GM18498 (cell line): ENCODE data around the gene KLHDC7B.
"Not testable (repeated sequence)": the region's sequence is repeated elsewhere in the genome, so short reads cannot be mapped to it uniquely, and the experiment has no call there.

Source experiments
- ATAC-seq: cut with Tn5 transposase; IDR thresholded peaks from one replicate; pipeline ENCODE4 v1.9.1; 2021; ENCODE audit warnings: mild to moderate bottlenecking, moderate library complexity; ENCODE audit not compliant: unreplicated experiment

The KLHDC7B gene

DNA sequence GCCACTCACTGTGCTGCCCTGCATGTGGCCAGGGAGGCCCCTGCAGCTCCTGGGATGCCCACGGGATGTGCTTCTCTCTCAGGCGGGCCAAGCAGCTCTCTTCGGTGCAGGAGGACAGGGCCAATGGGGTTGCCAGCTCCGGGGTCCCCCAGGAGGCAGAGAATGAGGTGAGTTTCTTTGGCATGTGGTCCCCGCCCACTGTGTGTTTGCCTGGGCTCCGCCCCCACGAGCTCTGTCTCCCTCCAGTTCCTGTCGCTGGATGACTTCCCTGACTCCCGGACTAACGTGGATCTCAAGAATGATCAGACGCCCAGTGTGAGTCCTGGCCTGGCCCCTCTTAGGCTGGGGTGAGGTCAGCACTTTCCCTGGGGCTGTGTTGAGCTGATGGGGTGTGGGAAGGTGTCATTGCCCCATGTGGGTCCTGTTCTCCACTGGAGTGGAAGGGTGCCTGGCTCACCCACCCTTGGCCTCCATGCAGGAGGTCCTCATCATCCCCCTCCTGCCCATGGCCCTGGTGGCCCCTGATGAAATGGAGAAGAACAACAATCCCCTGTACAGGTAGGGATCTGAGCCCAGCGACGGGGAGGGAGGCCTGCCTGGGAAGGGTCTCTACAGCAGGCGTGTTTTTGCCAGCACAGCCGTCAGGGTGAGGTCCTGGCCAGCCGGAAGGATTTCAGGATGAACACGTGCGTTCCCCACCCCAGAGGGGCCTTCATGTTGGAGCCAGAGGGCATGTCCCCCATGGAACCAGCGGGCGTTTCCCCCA is 28.0 kb upstream of the KLHDC7B start:
- ATAC-seq = no peak

DNA sequence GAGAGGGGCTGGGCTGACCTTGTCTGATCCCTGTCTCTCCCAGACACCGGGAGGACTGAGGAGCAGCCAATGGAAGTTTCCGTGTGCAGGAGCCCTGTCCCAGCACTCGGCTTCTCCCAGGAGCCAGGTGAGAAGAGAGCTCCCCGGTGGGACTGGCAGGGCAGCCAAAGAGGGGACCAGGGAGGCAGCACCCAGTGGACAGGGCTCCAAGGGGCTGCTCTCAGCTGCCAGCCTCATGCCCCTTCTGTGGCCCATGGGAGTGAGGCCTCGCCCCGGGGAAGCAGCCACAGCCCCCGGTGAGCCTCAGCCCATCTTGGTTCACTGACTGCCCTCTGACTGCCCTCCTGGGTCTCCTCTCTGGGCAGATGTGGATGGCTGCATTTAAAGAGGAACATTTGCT is 27.1 kb upstream of the KLHDC7B start:
- no peak for ATAC-seq

DNA sequence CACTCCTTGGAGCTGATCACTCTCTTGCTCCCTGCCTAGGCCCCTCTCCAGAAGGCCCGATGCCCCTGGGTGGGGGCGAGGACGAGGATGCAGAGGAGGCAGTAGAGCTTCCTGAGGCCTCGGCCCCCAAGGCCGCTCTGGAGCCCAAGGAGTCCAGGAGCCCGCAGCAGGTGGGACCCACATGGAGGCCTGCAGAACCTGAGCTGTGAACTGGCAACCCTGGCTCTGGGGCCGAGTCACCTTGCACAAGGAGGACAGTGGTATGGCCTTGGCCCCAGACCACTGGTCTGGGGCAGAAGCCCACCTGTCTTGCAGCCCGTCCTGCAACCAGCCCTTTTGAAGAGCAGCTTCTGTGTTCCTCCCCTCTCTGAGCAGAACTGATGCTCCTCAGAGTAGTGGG is 26.5 kb upstream of the KLHDC7B start:
- ATAC-seq = no peak

DNA sequence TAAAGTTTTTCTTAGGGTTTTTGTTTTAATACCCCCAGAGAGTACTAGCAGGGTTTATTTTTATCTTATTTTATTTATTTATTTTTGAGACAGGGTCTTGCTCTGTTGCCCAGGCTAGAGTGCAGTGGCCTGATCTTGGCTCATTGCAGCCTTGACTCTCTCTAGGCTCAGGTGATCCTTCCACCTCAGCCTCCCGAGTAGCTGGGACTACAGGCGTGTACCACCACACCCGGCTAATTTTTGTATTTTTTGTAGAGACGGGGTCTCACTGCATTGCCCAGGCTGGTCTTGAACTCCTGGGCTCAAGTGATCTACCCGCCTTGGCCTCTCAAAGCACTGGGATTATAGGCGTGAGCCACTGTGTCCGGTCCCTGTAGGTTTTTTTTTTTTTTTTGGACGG is 25.5 kb upstream of the KLHDC7B start:
- not testable (repeated sequence) for ATAC-seq

DNA sequence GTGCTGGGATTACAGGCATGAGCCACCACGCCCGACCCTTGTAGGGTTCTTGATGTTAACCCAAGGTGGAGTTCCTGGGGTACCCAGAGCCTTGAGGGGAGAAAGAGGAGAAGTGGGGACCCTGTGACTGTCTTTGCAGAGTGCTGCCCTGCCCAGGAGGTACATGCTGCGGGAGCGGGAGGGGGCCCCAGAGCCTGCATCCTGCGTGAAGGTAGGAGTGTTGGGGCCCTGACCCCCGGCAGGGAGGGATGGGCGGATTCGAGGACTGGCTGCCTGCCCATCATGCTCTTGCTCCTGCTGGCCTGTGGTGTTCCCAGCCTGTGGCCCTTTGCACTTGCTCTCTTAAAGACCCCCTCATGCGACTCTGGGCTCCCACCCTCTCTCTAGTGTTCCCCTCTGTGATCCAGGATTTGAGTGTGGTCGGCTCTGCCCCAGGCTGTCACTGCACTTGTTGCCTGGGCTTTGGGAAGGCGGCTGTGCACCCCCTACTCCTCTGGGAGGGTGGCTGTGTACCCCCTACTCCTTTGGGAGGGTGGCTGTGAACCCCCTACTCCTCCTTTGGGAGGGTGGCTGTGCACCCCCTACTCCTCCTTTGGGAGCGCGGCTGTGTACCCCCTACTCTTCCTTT is 24.8 kb upstream of the KLHDC7B start:
- ATAC-seq = no peak

DNA sequence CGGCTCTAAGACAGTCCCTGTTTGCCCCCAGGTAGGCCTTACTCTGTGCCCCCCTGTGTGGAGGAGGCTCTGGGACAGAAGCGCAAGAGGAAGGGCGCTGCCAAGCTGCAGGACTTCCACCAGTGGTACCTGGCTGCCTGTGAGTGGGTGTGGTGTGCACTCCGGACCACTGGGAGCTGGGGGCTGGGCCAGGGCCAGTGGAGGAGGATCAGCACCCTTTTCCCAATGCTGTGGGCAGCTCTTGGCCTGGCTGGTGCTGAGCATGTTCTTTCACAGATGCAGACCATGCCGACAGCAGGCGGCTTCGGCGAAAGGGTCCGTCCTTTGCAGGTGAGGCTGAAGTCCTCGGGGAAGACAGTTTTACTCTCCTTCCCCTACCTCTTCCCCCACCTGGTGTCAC is 24.0 kb upstream of the KLHDC7B start:
- no peak for ATAC-seq

DNA sequence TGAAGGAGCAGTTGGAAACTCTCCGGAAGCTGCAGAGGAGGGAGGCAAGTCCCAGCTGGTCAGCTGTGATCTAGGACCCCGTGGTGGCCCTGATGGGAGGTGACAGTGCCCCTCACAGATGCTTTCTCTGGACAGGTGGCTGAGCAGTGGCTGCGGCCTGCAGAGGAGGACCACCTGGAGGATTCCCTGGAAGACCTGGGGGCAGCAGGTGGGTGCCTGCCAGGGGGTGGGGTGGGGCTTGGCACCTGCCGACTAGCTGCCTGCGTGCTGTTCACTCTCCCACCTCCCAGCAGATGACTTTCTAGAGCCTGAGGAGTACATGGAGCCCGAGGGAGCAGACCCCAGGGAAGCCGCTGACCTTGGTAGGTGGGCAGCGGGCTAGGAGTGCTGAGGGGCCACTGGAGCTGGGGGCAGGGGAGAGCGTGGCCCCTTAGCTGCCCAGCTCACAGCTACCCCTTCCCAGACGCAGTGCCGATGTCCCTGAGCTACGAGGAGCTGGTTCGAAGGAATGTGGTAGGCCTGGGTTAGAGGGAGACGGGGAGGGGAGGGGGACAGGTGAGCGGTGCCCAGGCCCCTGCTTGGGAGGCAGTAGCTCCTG is 23.4 kb upstream of the KLHDC7B start:
- ATAC-seq = no peak

DNA sequence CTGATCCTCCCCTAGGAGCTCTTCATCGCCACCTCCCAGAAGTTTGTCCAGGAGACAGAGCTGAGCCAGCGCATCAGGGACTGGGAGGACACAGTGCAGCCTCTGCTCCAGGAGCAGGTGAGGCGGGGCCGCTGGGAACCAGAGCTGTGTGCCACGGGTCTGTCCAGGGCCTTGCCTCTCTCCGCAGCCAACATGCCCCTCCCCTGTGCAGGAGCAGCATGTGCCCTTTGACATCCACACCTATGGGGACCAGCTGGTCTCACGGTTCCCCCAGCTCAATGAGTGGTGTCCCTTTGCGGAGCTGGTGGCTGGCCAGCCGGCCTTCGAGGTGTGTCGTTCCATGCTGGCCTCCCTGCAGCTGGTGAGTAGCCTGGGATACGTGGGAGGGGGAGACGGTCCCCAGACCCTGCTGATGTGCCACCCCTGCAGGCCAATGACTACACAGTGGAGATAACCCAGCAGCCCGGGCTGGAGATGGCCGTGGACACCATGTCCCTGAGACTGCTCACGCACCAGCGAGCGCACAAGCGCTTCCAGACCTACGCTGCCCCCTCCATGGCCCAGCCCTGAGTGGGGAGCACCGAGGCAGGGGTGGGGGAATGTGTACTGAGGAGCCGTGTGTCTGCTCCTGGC is 22.8 kb upstream of the KLHDC7B start:
- no peak for ATAC-seq

DNA sequence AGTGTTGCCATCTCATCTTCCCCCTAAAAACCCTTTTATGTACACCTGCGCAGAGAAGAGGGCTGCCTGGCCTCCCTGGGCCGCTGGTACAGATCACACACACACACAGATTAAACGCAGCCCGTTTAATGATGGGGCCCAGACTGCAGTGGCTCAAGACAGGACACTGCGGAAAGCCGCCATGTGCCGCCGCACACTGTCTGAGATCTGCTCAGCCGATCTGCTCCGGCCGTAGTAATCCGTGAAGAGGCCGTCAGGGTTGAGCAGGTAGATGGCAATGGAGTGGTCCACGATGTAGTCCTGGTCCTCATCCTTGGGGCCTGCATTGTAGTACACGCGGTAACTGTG is 22.3 kb upstream of the KLHDC7B start:
- no peak for ATAC-seq

DNA sequence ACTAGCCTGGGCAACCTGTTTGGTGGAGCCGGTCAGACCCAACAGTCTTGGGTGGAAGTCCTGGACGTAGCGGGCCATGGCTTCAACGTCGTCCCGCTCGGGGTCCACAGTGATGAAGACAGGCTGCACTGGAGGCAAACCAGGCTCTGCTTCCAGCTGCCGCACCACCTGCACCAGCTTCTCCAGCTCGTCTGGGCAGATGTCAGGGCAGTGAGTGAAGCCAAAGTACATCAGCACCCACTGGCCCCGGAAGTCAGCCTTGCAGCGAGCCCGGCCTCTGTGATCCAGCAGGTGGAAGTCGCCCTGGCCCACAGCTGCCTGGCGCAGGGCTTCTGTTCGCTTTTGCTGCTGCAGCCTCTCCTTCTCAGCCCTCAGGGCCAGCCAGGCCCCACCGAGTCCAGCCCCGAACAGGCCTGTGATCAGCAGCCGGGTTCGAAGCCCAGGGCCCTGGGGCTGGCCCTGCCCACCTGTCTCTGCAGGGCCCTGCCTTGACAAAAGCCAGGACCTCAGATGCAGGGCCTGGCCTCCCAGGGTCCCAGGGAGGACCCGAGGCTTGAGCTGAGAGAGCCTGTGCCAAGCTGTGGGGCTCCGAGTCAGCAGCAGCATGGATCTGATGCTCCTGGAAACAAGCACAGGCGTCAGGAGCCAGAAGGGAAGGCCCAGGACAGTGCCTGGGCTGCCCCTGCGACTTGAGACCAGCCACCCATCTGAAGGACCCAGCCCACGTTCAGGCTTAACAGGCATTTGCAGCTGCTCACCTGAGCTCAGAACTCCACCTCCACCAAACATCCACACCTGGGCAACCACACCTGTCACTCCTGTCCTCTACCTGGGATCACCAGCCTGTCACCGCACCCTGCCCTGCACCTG is 21.7 kb upstream of the KLHDC7B start:
- no peak for ATAC-seq

DNA sequence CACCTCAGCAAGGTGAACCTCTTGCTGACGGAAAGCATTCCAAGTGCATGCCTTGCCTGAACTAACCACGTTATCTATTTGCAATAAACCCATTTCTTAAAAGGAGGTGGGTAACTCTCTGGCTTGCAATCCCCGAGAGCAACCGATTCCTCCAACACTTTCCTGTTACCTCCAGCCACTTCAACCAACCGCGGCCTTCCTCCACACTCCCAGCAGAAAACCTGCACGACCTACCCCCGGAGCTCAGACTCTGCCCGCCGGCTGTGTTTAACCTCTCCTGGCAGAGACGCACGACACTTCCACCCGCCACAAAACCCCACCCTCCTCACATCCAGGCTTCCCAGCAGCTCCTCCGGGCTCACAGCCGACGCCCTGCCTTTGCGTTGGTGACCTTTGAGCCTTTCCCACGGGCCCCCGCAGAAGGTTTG is 21.0 kb upstream of the KLHDC7B start:
- no peak for ATAC-seq

DNA sequence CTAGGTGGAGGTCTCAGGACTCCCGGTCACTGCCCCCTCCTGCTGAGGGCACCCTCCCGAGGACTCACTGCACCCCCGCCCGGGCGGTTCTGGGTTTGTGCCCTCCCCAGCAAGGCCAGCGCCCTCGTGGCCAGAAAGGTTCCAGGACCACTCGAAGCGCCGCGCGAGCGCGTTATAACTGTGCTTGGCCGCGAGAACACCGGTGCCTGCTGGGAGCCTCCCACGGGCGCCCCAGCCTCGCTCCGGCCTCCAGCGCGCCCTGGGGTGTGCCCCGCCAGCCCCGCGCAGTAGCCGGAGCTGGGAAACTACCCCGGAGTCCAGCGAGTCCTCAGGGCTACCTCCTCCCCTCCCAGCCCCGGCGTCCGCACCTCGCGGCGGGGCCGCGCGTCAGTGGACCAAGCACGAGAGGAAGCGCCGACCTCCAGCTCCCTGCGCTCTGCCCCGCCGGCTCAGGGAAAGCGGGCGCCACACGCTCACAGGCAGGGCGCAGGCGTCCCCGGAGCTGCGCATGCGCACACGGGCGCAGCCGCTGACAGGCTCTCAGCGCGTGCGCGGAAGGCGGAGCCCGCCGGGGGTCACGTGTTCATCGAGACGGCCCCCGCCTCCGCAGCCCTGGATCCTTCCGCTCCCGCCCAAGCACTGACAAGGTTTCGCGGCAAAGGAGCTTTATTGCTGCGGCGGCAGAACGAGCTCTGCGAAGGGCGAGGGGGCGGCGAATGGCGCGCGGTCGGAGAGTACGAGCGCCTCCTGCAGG is 20.4 kb upstream of the KLHDC7B start, which contains the start of gene SCO2:
Gene SCO2, minus strand, starts transcription at position 495 of the 754 bp plus-strand sequence. CDS start 1,187 bp downstream, outside the sequence.
- peak; percentile 43 for ATAC-seq

DNA sequence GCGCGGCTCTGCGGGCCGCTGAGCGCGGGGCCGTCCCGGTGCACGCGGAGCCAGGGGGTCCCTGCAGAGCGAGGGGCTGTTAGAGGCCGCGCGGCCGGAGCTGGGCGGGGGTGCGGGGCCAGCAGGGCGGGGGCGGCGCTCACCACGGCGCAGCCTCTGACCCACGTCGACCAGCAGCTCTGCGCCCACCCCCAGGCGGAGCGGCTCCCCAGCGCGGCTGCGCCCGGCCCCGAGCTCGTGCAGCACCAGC is 19.9 kb upstream of the KLHDC7B start:
- ATAC-seq = peak; percentile 23

DNA sequence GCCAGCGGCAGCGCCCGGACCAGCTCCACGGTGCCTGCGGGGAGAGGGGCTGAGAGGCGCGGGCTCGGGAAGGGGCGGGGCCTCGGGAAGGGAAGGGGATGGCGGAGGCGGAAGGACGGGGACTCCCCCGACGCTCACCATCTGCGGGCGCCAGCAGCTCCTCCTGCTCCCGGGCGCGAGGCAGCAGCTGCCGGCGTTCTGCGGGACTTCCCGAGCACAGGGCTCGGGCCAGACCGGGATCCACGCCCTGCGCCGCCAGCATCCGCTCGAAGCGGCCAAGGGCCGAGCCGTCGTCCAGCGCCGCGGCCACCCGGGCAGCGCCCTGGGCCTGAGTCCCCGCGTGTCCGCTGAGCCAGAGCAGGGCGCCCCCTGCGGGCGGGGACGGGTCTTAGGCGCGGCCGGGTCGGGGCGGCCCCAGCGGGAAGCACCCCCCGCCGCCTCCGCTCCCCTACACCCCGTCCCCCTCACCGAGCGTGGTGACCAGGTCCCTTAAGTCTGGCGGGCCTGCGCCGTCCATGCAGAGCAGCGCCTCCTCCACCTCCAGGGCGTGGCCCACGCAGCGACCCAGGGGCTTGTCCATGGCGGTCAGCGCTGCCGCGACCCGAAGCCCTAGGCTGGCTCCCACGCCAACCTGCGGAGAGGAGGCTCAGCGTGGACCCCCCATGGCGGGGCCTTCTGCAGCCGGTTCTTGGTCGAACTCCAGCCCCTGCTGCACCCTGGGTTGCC is 19.4 kb upstream of the KLHDC7B start:
- peak; percentile 30 for ATAC-seq

DNA sequence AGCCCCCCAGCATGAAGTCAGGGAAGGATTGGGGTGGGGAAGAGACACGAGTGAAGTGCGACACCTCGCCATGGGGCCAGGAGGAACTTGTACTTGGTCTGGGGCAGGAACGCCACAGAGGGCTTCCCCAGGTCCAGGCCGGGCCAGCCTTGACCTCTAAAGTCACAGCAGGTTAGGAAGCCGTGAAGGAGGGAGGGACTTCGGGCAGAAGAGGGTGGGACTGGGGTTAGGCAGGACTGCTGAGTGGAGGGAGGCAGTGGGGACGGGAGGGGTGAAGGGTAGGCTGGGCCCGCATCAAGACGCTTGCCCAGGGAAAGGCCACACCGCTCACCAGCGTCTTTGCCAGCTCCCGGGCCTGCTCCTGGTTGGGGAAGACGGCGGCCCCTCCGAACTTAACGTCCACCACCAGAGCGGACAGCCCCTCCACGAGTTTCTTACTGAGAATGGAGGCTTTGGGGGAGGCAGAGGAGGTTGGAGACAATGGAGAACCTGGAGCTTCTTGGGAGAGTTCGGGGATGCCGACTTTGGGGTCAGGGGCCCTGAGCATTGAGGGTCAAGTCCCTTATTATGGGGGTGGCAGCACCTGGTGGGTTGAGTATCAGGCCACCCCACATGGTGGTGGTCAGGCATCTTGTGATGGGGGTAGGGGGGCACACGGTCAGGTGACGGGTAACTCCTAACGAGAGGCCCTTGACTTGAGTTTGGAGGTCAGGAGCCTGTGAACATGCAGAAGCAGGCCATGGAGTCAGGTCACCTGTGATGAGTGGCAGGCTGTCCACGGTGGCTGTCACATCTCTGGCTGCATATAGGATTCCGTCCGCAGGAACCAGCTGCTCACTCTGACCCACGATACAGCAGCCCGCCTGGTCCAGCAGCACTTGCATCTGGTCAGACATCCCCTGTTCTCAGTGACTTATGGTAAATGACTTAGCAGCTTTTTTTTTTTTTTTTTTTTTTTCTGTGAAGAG is 18.6 kb upstream of the KLHDC7B start:
- no peak for ATAC-seq

DNA sequence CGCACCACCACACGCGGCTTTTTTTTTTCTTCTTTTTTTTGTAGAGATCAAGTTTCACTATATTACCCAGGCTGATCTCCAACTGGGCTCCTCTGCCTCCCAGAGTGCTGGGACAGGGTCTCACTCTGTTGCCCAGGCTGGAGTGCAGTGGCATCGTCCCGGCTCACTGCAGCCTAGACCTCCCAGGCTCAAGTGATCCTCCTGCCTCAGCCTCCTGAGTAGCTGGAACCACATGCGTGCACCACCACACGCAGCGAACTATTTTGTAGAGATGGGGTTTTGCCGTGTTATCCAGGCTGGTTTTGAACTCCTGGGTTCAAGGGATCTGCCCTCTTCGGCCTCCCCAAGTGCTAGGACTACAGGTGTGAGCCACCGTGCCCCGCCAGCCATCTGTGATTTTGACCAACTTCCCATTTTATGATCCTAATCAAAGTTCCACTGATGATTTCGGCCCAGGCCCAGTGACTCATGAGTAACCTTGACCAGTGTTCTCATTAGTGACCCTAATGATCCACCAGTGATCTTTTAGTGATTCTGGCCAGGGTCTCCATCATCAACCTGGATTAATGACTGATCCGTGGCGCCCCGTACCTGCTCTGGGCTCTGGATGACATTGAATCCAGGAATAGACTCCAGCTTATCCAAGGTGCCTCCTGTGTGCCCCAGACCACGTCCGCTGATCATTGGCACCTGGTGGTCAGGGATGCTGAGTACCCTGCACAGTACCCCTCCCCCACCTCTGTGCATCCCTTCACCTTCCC is 17.6 kb upstream of the KLHDC7B start:
- ATAC-seq = no peak

DNA sequence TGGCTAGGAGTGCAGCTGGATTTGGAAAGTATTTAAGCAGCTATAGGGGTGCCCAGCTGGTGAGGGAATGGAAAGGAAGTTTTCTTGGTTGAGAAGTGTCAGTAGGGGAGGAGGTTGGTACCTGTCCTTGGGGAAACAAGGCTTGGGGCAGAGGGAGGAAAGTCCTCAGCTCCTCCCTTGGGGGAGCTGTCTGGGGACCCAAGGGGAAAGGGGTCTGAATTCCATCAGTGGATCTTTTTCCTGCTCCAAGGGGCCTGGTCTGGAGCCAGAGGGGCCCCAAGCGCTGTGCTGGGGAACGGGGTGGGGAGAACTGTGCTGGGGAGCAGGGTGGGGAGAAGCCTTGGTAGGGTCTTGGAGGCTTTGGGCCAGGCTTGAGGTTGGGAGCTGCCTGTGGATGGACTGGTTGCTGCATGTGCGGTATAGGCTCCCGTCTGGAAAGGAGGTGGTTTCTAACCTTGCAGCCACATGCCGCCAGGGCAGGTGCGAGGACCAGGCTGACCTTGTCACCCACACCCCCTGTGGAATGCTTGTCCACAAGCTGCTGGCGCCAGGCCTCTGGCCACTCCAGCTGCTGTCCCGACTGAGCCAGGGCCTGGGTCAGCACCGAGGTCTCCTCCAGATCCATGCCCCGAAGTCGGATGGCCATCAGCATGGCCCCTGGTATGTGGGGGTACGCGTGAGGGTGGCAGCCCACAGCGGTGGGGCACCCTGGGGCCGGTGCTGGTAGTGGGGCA is 16.9 kb upstream of the KLHDC7B start:
- no peak for ATAC-seq
